Measurements from ENCODE around the gene CR1L.

Gene CR1L

GRCh38 chr1:207646944-207647579 lies 2.1 kb downstream of the CR1L start:
- TF ChIP-seq CTCF (IDR thresholded peaks at IDR 0.05): no peak

GRCh38 chr1:207647671-207648333 lies 2.9 kb downstream of the CR1L start:
- TF ChIP-seq CTCF (IDR thresholded peaks at IDR 0.05): no peak

GRCh38 chr1:207648334-207649209 lies 3.6 kb downstream of the CR1L start:
- no peak for TF ChIP-seq CTCF (IDR thresholded peaks at IDR 0.05)

GRCh38 chr1:207649210-207649753 lies 4.3 kb downstream of the CR1L start:
- no peak for TF ChIP-seq CTCF (IDR thresholded peaks at IDR 0.05)

- TF ChIP-seq CTCF (IDR thresholded peaks at IDR 0.05): no peak
Measured at GRCh38 chr1:207649865-207650580, 5.1 kb downstream of the CR1L start.

GRCh38 chr1:207651583-207651982 lies 6.7 kb downstream of the CR1L start:
- no peak for TF ChIP-seq CTCF (IDR thresholded peaks at IDR 0.05)

- peak; percentile 30; the same call in 1 of the 2 replicates for TF ChIP-seq CTCF (IDR thresholded peaks at IDR 0.05)
Measured at GRCh38 chr1:207654320-207654719, 9.4 kb downstream of the CR1L start.

All from LNCAP (cell line).